ENCODE results near the gene ZDHHC11.
A peak's percentile ranks its signal among the peaks of the same experiment; 100 is the strongest.

Gene ZDHHC11

DNA sequence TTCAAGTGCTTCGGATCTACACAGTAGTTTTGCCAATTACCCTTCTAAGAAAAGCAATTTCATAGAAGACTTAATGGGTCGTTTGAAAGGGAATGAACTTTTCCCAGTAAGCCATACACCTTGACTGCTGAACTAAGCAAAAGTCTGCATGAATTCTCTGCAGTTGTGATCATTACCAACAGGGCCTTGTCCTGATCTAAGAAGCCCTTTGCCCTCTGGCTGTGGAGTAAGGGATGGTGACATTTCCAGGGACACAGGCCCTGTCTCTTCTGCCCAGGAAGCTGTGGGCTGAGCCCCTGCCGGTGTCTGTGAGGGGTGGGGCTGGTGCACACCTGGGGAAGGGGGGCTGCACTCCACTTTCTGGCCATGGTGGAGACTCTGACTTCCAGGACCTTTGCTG is 30.5 kb downstream of the ZDHHC11 start:
- Histone ChIP-seq H3K23ac (ENCODE audit: low read length) (no peak overlapping the region), H2BK120ac (ENCODE audit: insufficient read depth, low read length, poor library complexity) (no peak overlapping the region), H3K79me1 (ENCODE audit: low read length) (no peaks in the 10 kb centered on the region), H3K4me3 (ENCODE audit: low read depth, low read length) (no peak overlapping the region), H2AK5ac (ENCODE audit: low read length) (no peak overlapping the region), H3K36me3 (ENCODE audit: control insufficient read depth in 1 of 2, insufficient read depth in 2 of 2, low read length in 2 of 2) (peaks cover 12 to 13% of the 10 kb centered on the region in 2 experiments), H3K14ac (ENCODE audit: low read length) (no peak overlapping the region), H3K9ac (ENCODE audit: low read length) (peak overlapping the region; percentile 7), H3K4me1 (ENCODE audit: control insufficient read depth in 1 of 2, insufficient read depth in 2 of 2, low read length in 2 of 2) (no peaks in the 10 kb centered on the region), H3K27me3 (ENCODE audit: insufficient read depth, low read length) (no peaks in the 10 kb centered on the region), H3K27ac (ENCODE audit: low read depth, low read length) (no peak overlapping the region), H3K79me2 (ENCODE audit: control insufficient read depth, insufficient read depth, low read length, poor library complexity) (no peaks in the 10 kb centered on the region), H2BK12ac (ENCODE audit: low read length) (no peak overlapping the region), H3K4ac (ENCODE audit: low read depth, low read length) (no peak overlapping the region), H4K91ac (ENCODE audit: low read depth, low read length) (no peak overlapping the region), H3K18ac (ENCODE audit: low read length) (no peak overlapping the region), H3K4me2 (ENCODE audit: low read length) (no peak overlapping the region), H2BK5ac (ENCODE audit: low read depth, low read length, poor library complexity) (no peak overlapping the region), H3K9me3 (ENCODE audit: insufficient read depth, low read depth, low read length) (no peaks in the 10 kb centered on the region), H4K12ac (ENCODE audit: low read depth, low read length) (no peak overlapping the region), H4K8ac (ENCODE audit: low read depth, low read length) (no peak overlapping the region), H2AFZ (ENCODE audit: insufficient read depth, low read length, poor library complexity) (no peak overlapping the region)
- DNase-seq = no peak
- no CpG with 5 or more reads among the region's 3 CpGs for WGBS (ENCODE audit: extremely low coverage, insufficient coverage, insufficient read length)

DNA sequence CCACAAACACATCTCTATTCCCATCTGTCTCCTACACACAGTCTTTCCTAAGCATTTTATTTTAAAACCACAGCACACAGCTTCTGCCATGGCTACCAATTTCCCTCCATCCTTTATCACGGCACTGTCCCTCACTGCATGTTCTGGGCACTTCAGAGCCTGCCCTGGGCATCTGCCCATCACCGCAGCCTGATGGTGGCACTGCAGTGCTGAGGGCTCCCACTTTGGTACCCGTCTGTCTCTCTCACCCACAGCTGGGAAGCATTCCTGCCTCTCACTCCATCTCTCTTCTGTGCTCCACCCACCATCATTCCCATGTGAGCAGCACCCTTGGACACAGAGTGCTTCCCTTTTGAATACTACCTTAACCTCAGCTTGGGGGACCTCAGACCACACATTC is 31.7 kb downstream of the ZDHHC11 start:
- Histone ChIP-seq H3K79me1 (ENCODE audit: low read length) (no peaks in the 10 kb centered on the region), H3K23ac (ENCODE audit: low read length) (no peak overlapping the region), H4K91ac (ENCODE audit: low read depth, low read length) (no peak overlapping the region), H3K9ac (ENCODE audit: low read length) (no peak overlapping the region), H3K36me3 (ENCODE audit: control insufficient read depth in 1 of 2, insufficient read depth in 2 of 2, low read length in 2 of 2) (peaks cover 9 to 12% of the 10 kb centered on the region in 2 experiments), H3K4me2 (ENCODE audit: low read length) (no peak overlapping the region), H2BK12ac (ENCODE audit: low read length) (no peak overlapping the region), H2AFZ (ENCODE audit: insufficient read depth, low read length, poor library complexity) (no peak overlapping the region), H3K9me3 (ENCODE audit: insufficient read depth, low read depth, low read length) (no peaks in the 10 kb centered on the region), H3K27me3 (ENCODE audit: insufficient read depth, low read length) (no peaks in the 10 kb centered on the region), H2BK120ac (ENCODE audit: insufficient read depth, low read length, poor library complexity) (no peak overlapping the region), H4K8ac (ENCODE audit: low read depth, low read length) (no peak overlapping the region), H3K4me1 (ENCODE audit: control insufficient read depth in 1 of 2, insufficient read depth in 2 of 2, low read length in 2 of 2) (no peaks in the 10 kb centered on the region), H4K12ac (ENCODE audit: low read depth, low read length) (no peak overlapping the region), H3K4me3 (ENCODE audit: low read depth, low read length) (no peak overlapping the region), H3K27ac (ENCODE audit: low read depth, low read length) (no peak overlapping the region), H3K4ac (ENCODE audit: low read depth, low read length) (no peak overlapping the region), H2AK5ac (ENCODE audit: low read length) (no peak overlapping the region), H3K18ac (ENCODE audit: low read length) (no peak overlapping the region), H3K14ac (ENCODE audit: low read length) (no peak overlapping the region), H3K79me2 (ENCODE audit: control insufficient read depth, insufficient read depth, low read length, poor library complexity) (no peaks in the 10 kb centered on the region), H2BK5ac (ENCODE audit: low read depth, low read length, poor library complexity) (no peak overlapping the region)
- DNase-seq = no peak
- no CpG with 5 or more reads among the region's 3 CpGs for WGBS (ENCODE audit: extremely low coverage, insufficient coverage, insufficient read length)

DNA sequence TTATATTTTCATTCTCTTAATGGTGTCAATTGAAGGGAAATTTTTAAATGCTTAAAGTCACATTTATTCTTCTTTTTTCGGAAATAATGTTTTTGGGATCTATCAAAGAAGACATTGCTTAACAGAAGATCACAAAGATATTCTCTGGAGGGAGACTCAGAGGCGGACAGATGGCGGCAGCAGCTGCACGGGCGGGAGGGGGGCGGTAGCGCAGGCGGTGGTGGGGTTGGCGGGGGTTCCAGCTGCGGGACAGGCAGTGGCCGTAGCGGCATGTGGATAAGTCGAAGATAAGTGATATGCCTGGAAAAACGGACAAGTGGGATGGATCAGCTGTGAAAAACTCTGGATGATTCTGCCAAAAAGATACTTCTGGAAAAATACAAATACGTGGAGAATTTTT is 34.6 kb downstream of the ZDHHC11 start:
- H4K12ac ChIP-seq (ENCODE audit: low read depth, low read length) = no peak overlapping the region
- H3K4ac ChIP-seq (ENCODE audit: low read depth, low read length) = no peak overlapping the region
- no CpG with 5 or more reads among the region's 15 CpGs for WGBS (ENCODE audit: extremely low coverage, insufficient coverage, insufficient read length)

DNA sequence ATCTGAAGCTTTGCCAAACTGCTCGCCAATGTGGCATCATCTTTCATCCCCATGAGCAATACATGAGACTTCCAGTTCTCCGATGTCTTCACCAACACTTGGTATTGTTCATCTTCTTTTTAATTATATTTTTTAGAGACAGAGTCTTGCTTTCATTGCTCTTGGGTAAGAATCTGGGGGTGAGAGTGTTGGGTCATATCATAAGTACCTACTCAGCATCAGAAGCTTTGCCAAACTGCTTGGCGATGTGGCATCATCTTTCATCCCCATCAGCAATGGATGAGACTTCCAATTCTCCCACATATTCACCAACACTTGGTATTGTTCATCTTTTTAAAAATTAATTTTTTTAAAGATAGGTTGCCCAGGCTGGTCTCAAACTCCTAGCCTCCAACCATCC is 35.3 kb downstream of the ZDHHC11 start:
- H3K18ac ChIP-seq (ENCODE audit: low read length) = no peak overlapping the region
- no peak overlapping the region for H2BK12ac ChIP-seq (ENCODE audit: low read length)
- no peak overlapping the region for H4K12ac ChIP-seq (ENCODE audit: low read depth, low read length)
- H3K14ac ChIP-seq (ENCODE audit: low read length) = no peak overlapping the region
- H3K27ac ChIP-seq (ENCODE audit: low read depth, low read length) = no peak overlapping the region
- no CpG with 5 or more reads among the region's 3 CpGs for WGBS (ENCODE audit: extremely low coverage, insufficient coverage, insufficient read length)
- H2AFZ ChIP-seq (ENCODE audit: insufficient read depth, low read length, poor library complexity) = no peak overlapping the region
- H3K36me3 ChIP-seq (ENCODE audit: control insufficient read depth in 1 of 2, insufficient read depth in 2 of 2, low read length in 2 of 2) = peaks cover 2 to 3% of the 10 kb centered on the region in 2 experiments
- no peak for DNase-seq
- no peak overlapping the region for H2BK120ac ChIP-seq (ENCODE audit: insufficient read depth, low read length, poor library complexity)
- no peaks in the 10 kb centered on the region for H3K4me1 ChIP-seq (ENCODE audit: control insufficient read depth in 1 of 2, insufficient read depth in 2 of 2, low read length in 2 of 2)
- H3K27me3 ChIP-seq (ENCODE audit: insufficient read depth, low read length) = no peaks in the 10 kb centered on the region
- no peak overlapping the region for H3K9ac ChIP-seq (ENCODE audit: low read length)
- no peak overlapping the region for H3K4ac ChIP-seq (ENCODE audit: low read depth, low read length)
- no peak overlapping the region for H2AK5ac ChIP-seq (ENCODE audit: low read length)
- H4K91ac ChIP-seq (ENCODE audit: low read depth, low read length) = no peak overlapping the region
- H3K23ac ChIP-seq (ENCODE audit: low read length) = no peak overlapping the region
- H3K9me3 ChIP-seq (ENCODE audit: insufficient read depth, low read depth, low read length) = no peaks in the 10 kb centered on the region
- no peaks in the 10 kb centered on the region for H3K79me1 ChIP-seq (ENCODE audit: low read length)
- no peak overlapping the region for H2BK5ac ChIP-seq (ENCODE audit: low read depth, low read length, poor library complexity)
- H3K4me2 ChIP-seq (ENCODE audit: low read length) = no peak overlapping the region
- H4K8ac ChIP-seq (ENCODE audit: low read depth, low read length) = no peak overlapping the region
- H3K79me2 ChIP-seq (ENCODE audit: control insufficient read depth, insufficient read depth, low read length, poor library complexity) = no peaks in the 10 kb centered on the region
- H3K4me3 ChIP-seq (ENCODE audit: low read depth, low read length) = no peak overlapping the region

More for the DNA sequence above, 34.6 kb downstream of the ZDHHC11 start:
- H2BK12ac ChIP-seq (ENCODE audit: low read length) = no peak overlapping the region
- H3K4me1 ChIP-seq (ENCODE audit: control insufficient read depth in 1 of 2, insufficient read depth in 2 of 2, low read length in 2 of 2) = no peaks in the 10 kb centered on the region
- H2AK5ac ChIP-seq (ENCODE audit: low read length) = no peak overlapping the region
- no peaks in the 10 kb centered on the region for H3K9me3 ChIP-seq (ENCODE audit: insufficient read depth, low read depth, low read length)
- H3K36me3 ChIP-seq (ENCODE audit: control insufficient read depth in 1 of 2, insufficient read depth in 2 of 2, low read length in 2 of 2) = peaks cover 2 to 3% of the 10 kb centered on the region in 2 experiments
- H4K8ac ChIP-seq (ENCODE audit: low read depth, low read length) = no peak overlapping the region
- no peak overlapping the region for H3K27ac ChIP-seq (ENCODE audit: low read depth, low read length)
- H3K27me3 ChIP-seq (ENCODE audit: insufficient read depth, low read length) = no peaks in the 10 kb centered on the region
- no peak overlapping the region for H4K91ac ChIP-seq (ENCODE audit: low read depth, low read length)
- H3K14ac ChIP-seq (ENCODE audit: low read length) = no peak overlapping the region
- DNase-seq = no peak
- no peak overlapping the region for H2BK120ac ChIP-seq (ENCODE audit: insufficient read depth, low read length, poor library complexity)
- H3K23ac ChIP-seq (ENCODE audit: low read length) = no peak overlapping the region
- no peak overlapping the region for H2AFZ ChIP-seq (ENCODE audit: insufficient read depth, low read length, poor library complexity)
- no peaks in the 10 kb centered on the region for H3K79me1 ChIP-seq (ENCODE audit: low read length)
- H3K4me2 ChIP-seq (ENCODE audit: low read length) = no peak overlapping the region
- no peak overlapping the region for H2BK5ac ChIP-seq (ENCODE audit: low read depth, low read length, poor library complexity)
- no peaks in the 10 kb centered on the region for H3K79me2 ChIP-seq (ENCODE audit: control insufficient read depth, insufficient read depth, low read length, poor library complexity)
- H3K4me3 ChIP-seq (ENCODE audit: low read depth, low read length) = no peak overlapping the region
- no peak overlapping the region for H3K9ac ChIP-seq (ENCODE audit: low read length)
- no peak overlapping the region for H3K18ac ChIP-seq (ENCODE audit: low read length)
